ENCODE results near the gene RING1. TPM values are rescaled to one million over a fixed set of nuclear protein-coding genes. Genes with fewer than 3 reads are reported as not detected.

Gene RING1
- total RNA-seq, 1 donor from 2014 or later = 61.2 TPM

DNA sequence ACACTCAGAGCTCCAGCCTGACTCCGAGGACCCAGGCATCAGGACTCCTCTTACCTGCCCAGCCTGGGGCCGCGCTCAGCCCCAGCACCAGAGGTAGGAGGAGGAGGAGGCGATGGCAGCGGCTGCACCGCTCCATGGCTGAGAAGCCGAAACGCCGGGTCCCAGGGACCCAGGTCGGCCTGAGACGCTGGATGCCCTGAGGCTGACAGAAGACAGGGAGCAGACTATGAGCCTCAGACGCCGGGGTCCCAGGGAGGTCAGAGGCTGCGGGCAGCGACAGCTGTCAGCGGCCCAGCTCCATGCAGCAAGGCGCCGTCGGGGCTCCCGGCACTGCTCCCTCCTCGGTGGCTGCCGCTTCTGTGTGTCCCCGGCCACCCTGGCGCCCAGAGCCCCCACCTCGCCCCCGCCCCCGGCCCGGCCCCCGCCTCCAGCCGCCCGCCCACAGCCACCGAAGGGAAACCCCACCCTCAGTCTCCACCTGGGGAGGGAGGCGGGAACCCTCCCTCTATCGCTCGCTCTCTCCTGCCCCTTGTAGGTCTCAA is 16.1 kb upstream of the RING1 start, which contains the start of gene COL11A2:
Gene COL11A2 (minus strand): TSS at position 363 of the 542 bp plus-strand sequence. CDS start 227 bp downstream, at position 136.
- Mint-ChIP-seq H3K4me1 (peaks cover 55% of the 10 kb centered on the region), H3K36me3 (ENCODE audit: low read depth) (peaks cover 15% of the 10 kb centered on the region), H3K27ac (ENCODE audit: unreplicated experiment) (no peak within 1 kb of the TSS), H3K9me3 (no peaks in the 10 kb centered on the region), H3K4me3 (peak within 1 kb of the TSS; percentile 84), H3K27me3 (ENCODE audit: low read depth) (peaks cover 48% of the 10 kb centered on the region)
- TF ChIP-seq, protein P1, sequence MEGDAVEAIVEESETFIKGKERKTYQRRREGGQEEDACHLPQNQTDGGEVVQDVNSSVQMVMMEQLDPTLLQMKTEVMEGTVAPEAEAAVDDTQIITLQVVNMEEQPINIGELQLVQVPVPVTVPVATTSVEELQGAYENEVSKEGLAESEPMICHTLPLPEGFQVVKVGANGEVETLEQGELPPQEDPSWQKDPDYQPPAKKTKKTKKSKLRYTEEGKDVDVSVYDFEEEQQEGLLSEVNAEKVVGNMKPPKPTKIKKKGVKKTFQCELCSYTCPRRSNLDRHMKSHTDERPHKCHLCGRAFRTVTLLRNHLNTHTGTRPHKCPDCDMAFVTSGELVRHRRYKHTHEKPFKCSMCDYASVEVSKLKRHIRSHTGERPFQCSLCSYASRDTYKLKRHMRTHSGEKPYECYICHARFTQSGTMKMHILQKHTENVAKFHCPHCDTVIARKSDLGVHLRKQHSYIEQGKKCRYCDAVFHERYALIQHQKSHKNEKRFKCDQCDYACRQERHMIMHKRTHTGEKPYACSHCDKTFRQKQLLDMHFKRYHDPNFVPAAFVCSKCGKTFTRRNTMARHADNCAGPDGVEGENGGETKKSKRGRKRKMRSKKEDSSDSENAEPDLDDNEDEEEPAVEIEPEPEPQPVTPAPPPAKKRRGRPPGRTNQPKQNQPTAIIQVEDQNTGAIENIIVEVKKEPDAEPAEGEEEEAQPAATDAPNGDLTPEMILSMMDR (conservative IDR thresholded peaks at IDR 0.05) = no peak
- DNase-seq (ENCODE audit: low read depth, low spot score) = peak; percentile 36

DNA sequence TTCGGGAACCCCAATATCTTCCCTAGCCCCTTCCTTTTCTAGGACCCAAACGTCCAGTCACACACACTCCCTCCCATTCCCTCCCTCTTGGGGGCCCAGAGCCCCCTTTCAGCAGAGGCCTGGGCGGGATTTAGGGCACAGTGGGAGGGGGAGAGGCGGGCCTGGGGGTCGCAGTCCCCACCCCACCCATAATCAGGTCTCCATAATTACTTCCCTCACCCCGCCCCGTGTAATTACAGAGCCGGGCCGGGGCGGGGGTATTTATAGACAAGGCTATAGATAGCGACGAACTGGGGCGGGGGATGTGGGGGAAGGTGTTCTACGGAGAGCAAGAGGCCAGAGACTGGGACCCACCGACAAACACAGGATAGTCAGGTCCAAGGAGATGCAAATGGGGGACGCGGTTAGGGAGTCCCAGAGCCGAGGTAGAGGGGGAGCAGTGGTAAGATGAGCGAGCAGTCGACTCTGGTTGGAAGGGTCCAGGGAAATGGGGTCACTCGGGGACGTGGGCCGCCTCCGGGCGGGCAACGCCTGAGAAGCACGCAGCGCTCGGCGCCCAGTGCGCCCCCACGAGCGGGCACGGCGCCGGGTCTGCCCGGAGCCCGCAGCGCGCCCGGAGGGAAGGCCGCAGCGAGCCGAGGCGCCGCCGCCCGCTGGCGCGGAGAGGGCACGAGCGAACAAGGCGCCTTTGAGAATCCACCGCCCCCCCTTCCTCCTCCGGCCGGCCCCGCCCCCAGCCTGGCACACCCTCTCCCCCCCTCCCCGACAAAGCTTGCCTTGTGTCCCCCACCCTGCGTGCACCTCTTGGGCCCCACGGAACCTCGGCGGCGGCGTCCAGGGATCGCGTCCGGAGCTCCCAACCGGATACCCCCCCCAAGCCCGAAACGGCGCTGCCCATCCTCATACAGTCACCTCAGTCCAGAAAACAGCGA is 15.4 kb upstream of the RING1 start:
- no peak overlapping the region for H3K27ac Mint-ChIP-seq (ENCODE audit: unreplicated experiment)

DNA sequence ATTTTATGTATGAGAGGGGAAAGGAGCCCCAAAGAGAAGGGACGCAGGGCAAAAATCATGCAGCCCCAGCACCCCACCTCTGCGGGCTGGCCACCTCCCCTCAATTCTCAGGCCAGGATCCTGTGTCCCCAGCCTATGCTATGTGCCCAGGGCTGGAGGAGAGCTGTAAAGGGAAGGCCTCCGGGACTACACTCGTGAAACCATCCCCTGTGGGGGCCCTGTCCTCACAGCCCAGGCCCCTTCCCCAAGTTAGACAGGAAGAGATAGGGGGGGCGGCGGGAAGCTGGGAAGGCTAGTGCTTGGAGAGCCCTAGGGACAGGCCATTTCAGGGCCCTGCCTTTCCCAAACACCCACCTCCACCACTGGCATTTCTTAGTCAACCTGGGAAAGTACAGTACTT is 14.7 kb upstream of the RING1 start:
- Mint-ChIP-seq H3K36me3 (ENCODE audit: low read depth) (peaks cover 15% of the 10 kb centered on the region), H3K9me3 (no peaks in the 10 kb centered on the region), H3K4me1 (peaks cover 69% of the 10 kb centered on the region), H3K27ac (ENCODE audit: unreplicated experiment) (no peak overlapping the region), H3K4me3 (peak overlapping the region; percentile 80), H3K27me3 (ENCODE audit: low read depth) (peaks cover 38% of the 10 kb centered on the region)
- TF ChIP-seq, protein P1 (conservative IDR thresholded peaks at IDR 0.05) = no peak
- no peak for DNase-seq (ENCODE audit: low read depth, low spot score)

More for the DNA sequence above, 15.4 kb upstream of the RING1 start:
- peak; percentile 37 for DNase-seq (ENCODE audit: low read depth, low spot score)
- H3K27me3 Mint-ChIP-seq (ENCODE audit: low read depth) = peaks cover 43% of the 10 kb centered on the region
- TF ChIP-seq, protein P1 (conservative IDR thresholded peaks at IDR 0.05) = no peak
- no peaks in the 10 kb centered on the region for H3K9me3 Mint-ChIP-seq
- peaks cover 15% of the 10 kb centered on the region for H3K36me3 Mint-ChIP-seq (ENCODE audit: low read depth)
- peak overlapping the region; percentile 84 for H3K4me3 Mint-ChIP-seq
- H3K4me1 Mint-ChIP-seq = peaks cover 62% of the 10 kb centered on the region

DNA sequence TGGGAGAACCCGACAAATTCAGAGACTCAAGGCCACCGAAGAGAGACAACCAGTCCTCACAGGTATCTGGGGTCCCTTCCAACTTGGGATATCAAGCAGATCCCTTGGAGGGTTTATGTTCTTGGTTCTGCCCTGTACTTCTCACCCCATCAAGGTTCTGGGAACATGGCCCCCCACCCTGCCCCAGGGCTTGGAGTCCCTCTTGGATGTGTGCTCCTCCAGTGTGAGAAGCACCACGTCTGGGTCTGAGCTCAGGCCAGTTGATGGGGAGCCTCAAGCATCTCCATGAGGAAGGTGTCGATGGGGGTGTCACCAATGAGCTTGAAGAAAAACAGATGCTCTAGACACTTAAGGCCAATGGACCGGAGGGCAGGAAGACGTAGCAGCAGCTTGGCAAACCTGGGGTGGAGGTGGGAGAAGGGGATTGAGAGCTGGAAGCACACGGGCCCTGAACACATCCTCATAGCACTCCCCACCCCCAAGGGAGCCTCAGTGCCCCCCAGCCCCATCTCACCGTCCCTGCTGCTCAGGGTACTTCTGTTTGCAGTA is 13.8 kb upstream of the RING1 start:
- no peak overlapping the region for H3K27ac Mint-ChIP-seq (ENCODE audit: unreplicated experiment)
- no peak for DNase-seq (ENCODE audit: low read depth, low spot score)
- H3K9me3 Mint-ChIP-seq = no peaks in the 10 kb centered on the region
- H3K36me3 Mint-ChIP-seq (ENCODE audit: low read depth) = peaks cover 15% of the 10 kb centered on the region
- peaks cover 78% of the 10 kb centered on the region for H3K4me1 Mint-ChIP-seq
- TF ChIP-seq, protein P1 (conservative IDR thresholded peaks at IDR 0.05) = no peak
- peaks cover 38% of the 10 kb centered on the region for H3K27me3 Mint-ChIP-seq (ENCODE audit: low read depth)
- peak overlapping the region; percentile 64 for H3K4me3 Mint-ChIP-seq

DNA sequence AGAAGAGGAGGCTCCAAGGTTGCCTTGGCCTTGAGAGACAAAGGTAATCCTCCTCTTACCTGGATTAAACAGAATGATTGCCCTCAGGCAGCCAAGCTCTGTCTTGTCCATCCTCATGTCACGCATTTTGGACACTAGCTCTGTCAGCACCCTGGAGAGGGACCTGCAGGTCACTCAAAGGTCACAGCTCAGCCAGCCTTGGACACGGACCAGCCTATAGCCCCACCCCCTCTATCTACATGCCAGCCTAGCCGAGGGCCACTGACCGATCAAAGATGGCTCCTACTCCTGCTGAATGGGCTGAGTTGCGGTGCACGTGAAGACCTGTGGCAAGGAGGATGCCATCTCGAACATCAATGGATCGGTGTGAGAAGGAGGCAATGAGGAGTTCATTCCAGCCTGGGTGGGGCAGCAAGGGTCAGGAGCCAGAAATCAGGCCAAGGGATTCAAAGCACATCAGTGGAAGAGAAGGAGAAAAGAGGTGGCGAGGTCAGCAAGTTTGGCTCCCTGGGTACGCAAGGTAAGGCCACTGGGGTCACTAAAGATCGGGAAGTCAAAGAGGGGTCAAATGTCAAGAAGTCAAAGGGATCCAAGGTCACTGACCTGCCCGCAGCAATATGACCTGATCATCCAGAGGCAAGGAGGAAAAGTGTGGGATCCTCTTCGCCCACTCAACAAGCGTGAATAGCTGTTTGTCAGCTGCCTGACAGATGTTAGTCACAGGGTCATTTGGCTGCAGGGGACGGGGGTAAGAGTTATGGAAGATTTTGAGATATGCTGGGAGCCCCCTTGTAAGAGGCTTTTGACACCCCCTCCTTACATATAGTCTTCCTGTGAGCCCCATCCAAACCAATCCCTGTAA is 12.8 kb upstream of the RING1 start:
- no peaks in the 10 kb centered on the region for H3K9me3 Mint-ChIP-seq
- peaks cover 30% of the 10 kb centered on the region for H3K27me3 Mint-ChIP-seq (ENCODE audit: low read depth)
- peak overlapping the region; percentile 76 for H3K27ac Mint-ChIP-seq (ENCODE audit: unreplicated experiment)
- DNase-seq (ENCODE audit: low read depth, low spot score) = no peak
- H3K4me3 Mint-ChIP-seq = peak overlapping the region; percentile 64
- peaks cover 75% of the 10 kb centered on the region for H3K4me1 Mint-ChIP-seq
- TF ChIP-seq, protein P1 (conservative IDR thresholded peaks at IDR 0.05) = no peak
- peaks cover 15% of the 10 kb centered on the region for H3K36me3 Mint-ChIP-seq (ENCODE audit: low read depth)
